ENCODE data around the gene IFNA4. TPM values are rescaled to one million over a fixed set of nuclear protein-coding genes. Genes with fewer than 3 reads are reported as not detected.

IFNA4 gene
- total and polyA plus RNA-seq, 9 of the 15 experiments (the other 6 are each of a cell fraction or from before 2014, with no cell fraction given) = not detected

GRCh38 chr9:21165516-21165915 lies 21.9 kb downstream of the IFNA4 start:
- Histone ChIP-seq H3K36me3 (ENCODE audit: control insufficient read depth, insufficient read depth, low read length) (no peaks in the 10 kb centered on the region), H2AFZ (ENCODE audit: low read depth, low read length) (no peak overlapping the region), H3K4me2 (ENCODE audit: insufficient read depth, low read length) (no peak overlapping the region), H3K27ac (ENCODE audit: extremely low read depth, low read depth, low read length) (no peak overlapping the region), H3K9me3 (replicated peaks; ENCODE audit: control insufficient read depth, insufficient read depth, low read depth, low read length) (no peaks in the 10 kb centered on the region), H3K9ac (ENCODE audit: insufficient read depth in 1 of 2, low read depth in 2 of 2, low read length in 2 of 2) (no peak overlapping the region), H3K4me1 (replicated peaks in 1 of 2; ENCODE audit: control insufficient read depth in 2 of 2, insufficient read depth in 2 of 2, low read length in 2 of 2) (no peaks in the 10 kb centered on the region), H4K20me1 (replicated peaks; ENCODE audit: control insufficient read depth, insufficient read depth, low read length) (no peaks in the 10 kb centered on the region), H3K4me3 (no peak overlapping the region), H3K27me3 (ENCODE audit: control insufficient read depth in 2 of 2, insufficient read depth in 2 of 2, low read length in 2 of 2) (no peaks in the 10 kb centered on the region), H3K9me1 (ENCODE audit: control insufficient read depth, insufficient read depth, low read length) (no peaks in the 10 kb centered on the region), H3K79me2 (ENCODE audit: control insufficient read depth, insufficient read depth, low read length) (no peaks in the 10 kb centered on the region)
- in situ Hi-C loops (cut with MboI) = no loop called here
- WGBS (ENCODE audit: insufficient coverage, low coverage, missing lambda C conversion rate) = no CpG with 5 or more reads among the region's 1 CpG
- no TSS peak for BruUV-seq (replicated peaks)
- no peak for DNase-seq (ENCODE audit: extremely low read depth in 1 of 4, low spot score in 3 of 4)
- FAIRE-seq = no peak
- CTCF ChIA-PET (ENCODE audit: low intra/inter-chr PET ratio) = no interaction called here
- no peak for ATAC-seq
- intact Hi-C loops (cut with micrococcal nuclease) = no loop called here
- POLR2A ChIA-PET = no interaction called here
- TF ChIP-seq CSDE1 (IDR thresholded peaks at IDR 0.05) = no peak
- no peak for TF ChIP-seq EHMT2 (IDR thresholded peaks at IDR 0.05)
- no peak for TF ChIP-seq ZKSCAN8 (CRISPR knock-in tag; IDR thresholded peaks at IDR 0.05)
- TF ChIP-seq, protein P1, sequence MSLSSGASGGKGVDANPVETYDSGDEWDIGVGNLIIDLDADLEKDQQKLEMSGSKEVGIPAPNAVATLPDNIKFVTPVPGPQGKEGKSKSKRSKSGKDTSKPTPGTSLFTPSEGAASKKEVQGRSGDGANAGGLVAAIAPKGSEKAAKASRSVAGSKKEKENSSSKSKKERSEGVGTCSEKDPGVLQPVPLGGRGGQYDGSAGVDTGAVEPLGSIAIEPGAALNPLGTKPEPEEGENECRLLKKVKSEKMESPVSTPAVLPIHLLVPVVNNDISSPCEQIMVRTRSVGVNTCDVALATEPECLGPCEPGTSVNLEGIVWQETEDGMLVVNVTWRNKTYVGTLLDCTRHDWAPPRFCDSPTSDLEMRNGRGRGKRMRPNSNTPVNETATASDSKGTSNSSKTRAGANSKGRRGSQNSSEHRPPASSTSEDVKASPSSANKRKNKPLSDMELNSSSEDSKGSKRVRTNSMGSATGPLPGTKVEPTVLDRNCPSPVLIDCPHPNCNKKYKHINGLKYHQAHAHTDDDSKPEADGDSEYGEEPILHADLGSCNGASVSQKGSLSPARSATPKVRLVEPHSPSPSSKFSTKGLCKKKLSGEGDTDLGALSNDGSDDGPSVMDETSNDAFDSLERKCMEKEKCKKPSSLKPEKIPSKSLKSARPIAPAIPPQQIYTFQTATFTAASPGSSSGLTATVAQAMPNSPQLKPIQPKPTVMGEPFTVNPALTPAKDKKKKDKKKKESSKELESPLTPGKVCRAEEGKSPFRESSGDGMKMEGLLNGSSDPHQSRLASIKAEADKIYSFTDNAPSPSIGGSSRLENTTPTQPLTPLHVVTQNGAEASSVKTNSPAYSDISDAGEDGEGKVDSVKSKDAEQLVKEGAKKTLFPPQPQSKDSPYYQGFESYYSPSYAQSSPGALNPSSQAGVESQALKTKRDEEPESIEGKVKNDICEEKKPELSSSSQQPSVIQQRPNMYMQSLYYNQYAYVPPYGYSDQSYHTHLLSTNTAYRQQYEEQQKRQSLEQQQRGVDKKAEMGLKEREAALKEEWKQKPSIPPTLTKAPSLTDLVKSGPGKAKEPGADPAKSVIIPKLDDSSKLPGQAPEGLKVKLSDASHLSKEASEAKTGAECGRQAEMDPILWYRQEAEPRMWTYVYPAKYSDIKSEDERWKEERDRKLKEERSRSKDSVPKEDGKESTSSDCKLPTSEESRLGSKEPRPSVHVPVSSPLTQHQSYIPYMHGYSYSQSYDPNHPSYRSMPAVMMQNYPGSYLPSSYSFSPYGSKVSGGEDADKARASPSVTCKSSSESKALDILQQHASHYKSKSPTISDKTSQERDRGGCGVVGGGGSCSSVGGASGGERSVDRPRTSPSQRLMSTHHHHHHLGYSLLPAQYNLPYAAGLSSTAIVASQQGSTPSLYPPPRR (CRISPR knock-in tag; IDR thresholded peaks at IDR 0.05; ENCODE audit: borderline replicate concordance) = no peak
- TF ChIP-seq RNF219 (CRISPR knock-in tag; IDR thresholded peaks at IDR 0.05) = no peak
- no peak for TF ChIP-seq PBX2 (CRISPR knock-in tag; IDR thresholded peaks at IDR 0.05; ENCODE audit: low read depth)
- TF ChIP-seq PBX2 (tag; conservative IDR thresholded peaks at IDR 0.05; ENCODE audit: low read depth) = no peak
- TF ChIP-seq ZKSCAN3 (CRISPR knock-in tag; IDR thresholded peaks at IDR 0.05) = no peak
- TF ChIP-seq POLR2B (IDR thresholded peaks at IDR 0.05; ENCODE audit: low read depth, partially characterized antibody) = no peak
- TF ChIP-seq, protein P2, sequence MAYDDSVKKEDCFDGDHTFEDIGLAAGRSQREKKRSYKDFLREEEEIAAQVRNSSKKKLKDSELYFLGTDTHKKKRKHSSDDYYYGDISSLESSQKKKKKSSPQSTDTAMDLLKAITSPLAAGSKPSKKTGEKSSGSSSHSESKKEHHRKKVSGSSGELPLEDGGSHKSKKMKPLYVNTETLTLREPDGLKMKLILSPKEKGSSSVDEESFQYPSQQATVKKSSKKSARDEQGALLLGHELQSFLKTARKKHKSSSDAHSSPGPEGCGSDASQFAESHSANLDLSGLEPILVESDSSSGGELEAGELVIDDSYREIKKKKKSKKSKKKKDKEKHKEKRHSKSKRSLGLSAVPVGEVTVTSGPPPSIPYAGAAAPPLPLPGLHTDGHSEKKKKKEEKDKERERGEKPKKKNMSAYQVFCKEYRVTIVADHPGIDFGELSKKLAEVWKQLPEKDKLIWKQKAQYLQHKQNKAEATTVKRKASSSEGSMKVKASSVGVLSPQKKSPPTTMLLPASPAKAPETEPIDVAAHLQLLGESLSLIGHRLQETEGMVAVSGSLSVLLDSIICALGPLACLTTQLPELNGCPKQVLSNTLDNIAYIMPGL (CRISPR knock-in tag; IDR thresholded peaks at IDR 0.05) = no peak
- TF ChIP-seq FOXJ2 (tag; IDR thresholded peaks at IDR 0.05) = no peak

Measured in K562 (cell line).